NCI-H2196 (cell line): ENCODE results near the gene PPP1R26.

Experiments used
- DNase-seq: peaks from one replicate; lab custom pipeline; 2025; ENCODE audit not compliant: unreplicated experiment; lab: John Stamatoyannopoulos, UW

PPP1R26 gene

GRCh38 chr9:135536216-135536615, 56.6 kb downstream of the PPP1R26 start:
- DNase-seq = no peak
